Measurements from ENCODE around the gene NAA25.
"Not testable (repeated sequence)": the region's sequence is repeated elsewhere in the genome, so short reads cannot be mapped to it uniquely, and the experiment has no call there.

The NAA25 gene

GRCh38 chr12:112046003-112046402, 62.6 kb downstream of the NAA25 start:
- no peak overlapping the region for H3K4me3 ChIP-seq (ENCODE audit: low read length)
- TF ChIP-seq CTCF (conservative IDR thresholded peaks at IDR 0.05; ENCODE audit: low read depth, low read length): no peak
- no peak for DNase-seq (ENCODE audit: low read depth)

GRCh38 chr12:112036614-112037013, 72.0 kb downstream of the NAA25 start:
- DNase-seq (ENCODE audit: low read depth); H3K4me3 ChIP-seq (ENCODE audit: low read length): not testable (repeated sequence)

- no peak overlapping the region for H3K4me3 ChIP-seq (ENCODE audit: low read length)
- TF ChIP-seq CTCF (conservative IDR thresholded peaks at IDR 0.05; ENCODE audit: low read depth, low read length): no peak
- no peak for DNase-seq (ENCODE audit: low read depth)
Measured at GRCh38 chr12:112035219-112035785, 73.3 kb downstream of the NAA25 start.

- no peak for DNase-seq (ENCODE audit: low read depth)
Measured at GRCh38 chr12:112032292-112032691, 76.3 kb downstream of the NAA25 start.

GRCh38 chr12:112031472-112031871, 77.1 kb downstream of the NAA25 start:
- H3K4me3 ChIP-seq (ENCODE audit: low read length): no peak overlapping the region
- no peak for TF ChIP-seq CTCF (conservative IDR thresholded peaks at IDR 0.05; ENCODE audit: low read depth, low read length)
- no peak for DNase-seq (ENCODE audit: low read depth)

More at GRCh38 chr12:112032292-112032691, 76.3 kb downstream of the NAA25 start:
- no peak overlapping the region for H3K4me3 ChIP-seq (ENCODE audit: low read length)
- no peak for TF ChIP-seq CTCF (conservative IDR thresholded peaks at IDR 0.05; ENCODE audit: low read depth, low read length)

GRCh38 chr12:112029301-112029700, 79.3 kb downstream of the NAA25 start:
- no peak for TF ChIP-seq CTCF (conservative IDR thresholded peaks at IDR 0.05; ENCODE audit: low read depth, low read length)
- DNase-seq (ENCODE audit: low read depth): no peak
- H3K4me3 ChIP-seq (ENCODE audit: low read length): no peak overlapping the region

- no peak for DNase-seq (ENCODE audit: low read depth)
- H3K4me3 ChIP-seq (ENCODE audit: low read length): no peak overlapping the region
- TF ChIP-seq CTCF (conservative IDR thresholded peaks at IDR 0.05; ENCODE audit: low read depth, low read length): no peak
Measured at GRCh38 chr12:112025808-112026375, 82.7 kb downstream of the NAA25 start.

Measured in retinal pigment epithelial cell (primary cell).